ENCODE data around the gene ZBTB24.

ZBTB24 gene

DNA sequence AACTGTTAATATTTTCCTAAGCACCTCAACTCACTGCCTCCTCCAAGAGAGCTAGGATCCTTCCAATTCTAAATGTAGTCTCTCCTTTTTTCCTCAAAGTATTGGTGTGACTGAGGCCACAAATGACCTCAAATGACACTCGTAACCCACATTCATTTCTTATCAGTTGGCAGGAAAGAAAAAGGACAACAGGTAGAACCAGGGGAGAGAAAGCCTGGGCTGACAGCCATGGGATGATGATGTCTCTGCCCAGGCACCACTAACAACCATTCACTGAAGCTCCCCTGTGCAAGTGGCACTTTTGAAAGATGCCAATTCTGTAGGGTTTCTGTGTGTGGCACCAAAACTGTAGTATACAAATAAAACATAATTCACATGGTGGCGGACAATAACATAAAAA lies 7.4 kb downstream of the ZBTB24 start:
- TF ChIP-seq, protein P1, sequence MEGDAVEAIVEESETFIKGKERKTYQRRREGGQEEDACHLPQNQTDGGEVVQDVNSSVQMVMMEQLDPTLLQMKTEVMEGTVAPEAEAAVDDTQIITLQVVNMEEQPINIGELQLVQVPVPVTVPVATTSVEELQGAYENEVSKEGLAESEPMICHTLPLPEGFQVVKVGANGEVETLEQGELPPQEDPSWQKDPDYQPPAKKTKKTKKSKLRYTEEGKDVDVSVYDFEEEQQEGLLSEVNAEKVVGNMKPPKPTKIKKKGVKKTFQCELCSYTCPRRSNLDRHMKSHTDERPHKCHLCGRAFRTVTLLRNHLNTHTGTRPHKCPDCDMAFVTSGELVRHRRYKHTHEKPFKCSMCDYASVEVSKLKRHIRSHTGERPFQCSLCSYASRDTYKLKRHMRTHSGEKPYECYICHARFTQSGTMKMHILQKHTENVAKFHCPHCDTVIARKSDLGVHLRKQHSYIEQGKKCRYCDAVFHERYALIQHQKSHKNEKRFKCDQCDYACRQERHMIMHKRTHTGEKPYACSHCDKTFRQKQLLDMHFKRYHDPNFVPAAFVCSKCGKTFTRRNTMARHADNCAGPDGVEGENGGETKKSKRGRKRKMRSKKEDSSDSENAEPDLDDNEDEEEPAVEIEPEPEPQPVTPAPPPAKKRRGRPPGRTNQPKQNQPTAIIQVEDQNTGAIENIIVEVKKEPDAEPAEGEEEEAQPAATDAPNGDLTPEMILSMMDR (IDR thresholded peaks at IDR 0.05; ENCODE audit: low read depth, low read length): no peak
- H3K4me3 ChIP-seq (ENCODE audit: low read depth, low read length): no peak overlapping the region

DNA sequence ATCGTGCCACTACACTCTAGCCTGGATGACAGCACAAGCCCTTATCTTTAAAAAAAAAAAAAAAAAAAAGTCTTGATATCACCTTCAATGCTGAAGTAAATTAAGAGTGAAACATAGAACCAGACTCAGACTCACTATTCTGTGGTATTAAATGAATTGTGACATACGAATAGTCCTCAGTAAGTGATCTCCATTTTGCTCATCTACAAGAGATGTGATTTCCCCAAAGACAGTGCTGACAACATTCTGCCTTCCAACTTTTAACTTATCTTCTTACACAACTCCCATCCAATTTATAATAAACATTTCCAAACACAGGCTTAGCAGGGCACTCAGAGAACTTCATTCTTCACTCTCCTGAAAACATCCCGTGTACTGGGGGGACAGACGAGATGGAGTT lies 8.0 kb downstream of the ZBTB24 start:
- TF ChIP-seq, protein P1 (IDR thresholded peaks at IDR 0.05; ENCODE audit: low read depth, low read length): no peak
- H3K4me3 ChIP-seq (ENCODE audit: low read depth, low read length): no peak overlapping the region

DNA sequence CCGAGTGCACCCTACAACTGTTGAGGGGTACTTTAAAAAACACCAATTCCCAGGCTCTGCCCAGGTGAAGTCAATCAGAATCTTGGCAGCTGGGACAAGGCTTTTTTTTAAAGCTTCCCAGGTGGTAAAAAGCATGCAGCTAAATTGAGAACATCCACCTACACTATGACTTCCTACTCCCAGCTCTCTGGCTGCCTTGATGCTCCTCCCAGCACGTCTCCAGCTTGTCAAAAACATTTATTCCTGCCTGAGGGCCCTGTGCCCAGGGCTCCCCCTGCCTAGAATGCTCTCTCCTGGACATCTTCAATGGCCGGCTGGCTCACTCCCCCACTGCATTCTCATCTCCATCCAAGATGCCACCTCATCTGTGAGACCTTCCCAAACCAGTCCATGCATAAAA lies 9.9 kb downstream of the ZBTB24 start:
- TF ChIP-seq, protein P1 (IDR thresholded peaks at IDR 0.05; ENCODE audit: low read depth, low read length): no peak
- H3K4me3 ChIP-seq (ENCODE audit: low read depth, low read length): no peak overlapping the region

DNA sequence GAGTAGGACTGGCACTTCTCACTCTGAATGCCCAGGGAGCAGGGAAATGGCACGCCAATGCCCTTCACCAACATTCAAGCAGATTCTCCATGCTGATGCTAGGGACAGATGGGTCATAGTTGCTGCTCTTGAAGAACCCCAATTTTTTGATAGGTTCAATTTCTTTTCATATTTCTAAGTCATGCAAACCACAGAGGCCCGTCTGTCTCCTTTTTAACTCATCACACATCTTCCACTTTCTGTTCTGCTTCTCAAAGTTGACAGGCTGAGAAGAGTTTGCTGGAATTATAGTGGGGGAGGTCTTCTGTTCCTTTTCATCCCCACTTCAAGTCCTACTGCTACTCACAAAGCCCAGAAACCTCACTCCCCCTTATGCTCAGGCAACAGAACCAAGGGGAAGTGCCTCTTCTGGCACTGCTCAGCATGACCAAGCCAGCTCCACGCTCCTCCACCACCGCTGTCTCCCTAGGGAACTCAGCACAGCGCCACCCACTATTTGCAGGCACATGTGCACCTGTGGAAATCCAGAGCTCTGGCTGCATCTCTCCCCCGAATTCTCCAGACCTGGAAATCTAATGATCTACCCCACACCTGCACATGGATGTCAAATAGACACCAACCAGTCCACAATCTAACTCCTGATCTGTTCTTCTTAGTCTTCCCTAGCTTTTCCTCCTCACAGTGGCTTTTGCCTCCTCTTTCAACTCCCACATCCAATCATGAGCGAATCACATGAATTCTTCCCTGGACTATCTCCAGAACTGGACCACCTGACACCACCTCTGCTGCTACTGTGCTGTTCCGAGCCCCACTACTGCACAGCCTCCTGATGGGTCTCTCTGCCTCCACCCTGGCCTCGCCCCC lies 10.7 kb downstream of the ZBTB24 start:
- no peak overlapping the region for H3K4me3 ChIP-seq (ENCODE audit: low read depth, low read length)
- TF ChIP-seq, protein P1 (IDR thresholded peaks at IDR 0.05; ENCODE audit: low read depth, low read length): no peak

DNA sequence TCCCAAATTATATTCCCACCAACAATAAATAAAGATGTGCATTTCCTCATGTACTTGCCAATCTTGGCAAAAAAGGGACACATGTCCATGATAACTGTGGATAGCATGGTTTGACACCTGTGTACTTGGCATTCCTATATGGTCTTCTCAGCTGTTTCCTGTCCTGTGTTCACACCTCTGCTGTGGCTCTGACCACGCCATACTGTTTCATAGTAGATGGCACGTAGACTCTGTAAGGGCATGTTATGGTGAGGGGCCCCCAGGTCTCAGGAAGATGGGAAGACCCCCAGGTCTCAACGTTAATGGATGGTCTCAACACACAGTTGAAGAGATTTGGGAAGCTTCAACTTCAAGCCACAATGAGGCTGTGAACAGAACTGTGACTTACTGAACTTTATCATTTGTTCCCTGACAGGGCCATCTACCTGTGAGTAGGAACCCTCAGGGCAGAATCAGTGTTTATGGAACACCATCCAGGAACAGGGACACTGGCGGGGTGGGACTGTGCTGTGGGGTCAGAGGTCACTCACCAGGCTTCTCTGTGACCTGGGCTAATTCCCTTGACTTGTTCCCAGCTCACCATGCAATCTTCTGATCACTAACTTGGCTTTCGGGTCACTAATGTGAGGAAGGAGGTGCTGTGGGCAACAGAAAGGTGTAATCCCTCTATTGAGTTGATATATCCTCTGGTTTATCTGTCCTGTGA lies 11.8 kb downstream of the ZBTB24 start:
- H3K4me3 ChIP-seq (ENCODE audit: low read depth, low read length): no peak overlapping the region
- TF ChIP-seq, protein P1 (IDR thresholded peaks at IDR 0.05; ENCODE audit: low read depth, low read length): no peak

DNA sequence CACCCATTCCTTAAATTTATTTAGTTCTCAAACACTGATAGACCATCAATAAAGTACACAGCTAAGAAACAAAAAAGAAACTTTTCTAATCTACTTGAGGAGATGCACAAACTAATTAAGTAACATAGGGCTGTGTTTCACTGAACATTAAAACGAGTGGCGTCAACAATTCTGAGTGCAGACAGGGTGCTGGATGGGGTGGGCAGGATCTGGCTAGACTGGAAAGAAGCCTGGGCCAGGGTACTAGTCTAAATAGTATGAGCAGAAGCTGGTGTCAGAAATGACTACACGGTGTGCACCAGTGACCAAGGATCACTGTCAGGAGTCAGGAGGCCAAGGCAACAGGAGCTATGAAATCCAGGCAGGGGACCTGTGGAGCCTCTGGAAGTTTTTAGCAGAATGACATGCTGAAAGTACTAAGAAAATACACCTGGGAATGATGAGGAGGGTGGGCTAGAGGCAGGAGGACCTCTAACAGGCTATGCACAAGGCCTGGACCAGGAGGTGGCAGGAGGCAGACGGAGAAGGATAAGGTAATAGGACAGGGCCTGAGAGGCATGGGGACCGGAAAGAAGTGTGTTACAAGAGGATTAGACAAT lies 13.3 kb downstream of the ZBTB24 start:
- no peak overlapping the region for H3K4me3 ChIP-seq (ENCODE audit: low read depth, low read length)
- TF ChIP-seq, protein P1 (IDR thresholded peaks at IDR 0.05; ENCODE audit: low read depth, low read length): no peak

DNA sequence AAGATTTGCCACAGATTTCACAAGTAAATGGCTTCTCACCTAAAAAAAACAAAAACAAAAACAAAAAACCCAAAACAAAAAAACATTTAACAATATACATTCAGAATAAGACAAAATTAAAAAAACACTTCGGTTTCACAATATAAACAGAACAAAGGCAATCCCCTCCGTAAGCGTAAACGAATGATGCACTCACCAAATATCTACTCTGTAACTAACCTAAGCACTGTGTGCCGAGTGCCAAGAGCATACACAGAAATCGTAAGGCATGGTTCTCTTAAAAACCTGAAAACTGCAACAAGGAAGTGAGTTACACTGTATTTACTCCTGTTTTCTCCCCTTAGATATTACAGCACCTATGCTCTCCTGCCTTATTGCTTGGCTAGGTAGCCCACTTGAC lies 15.3 kb downstream of the ZBTB24 start:
- H3K4me3 ChIP-seq (ENCODE audit: low read depth, low read length): no peak overlapping the region
- TF ChIP-seq, protein P1 (IDR thresholded peaks at IDR 0.05; ENCODE audit: low read depth, low read length): no peak

All from WI38 (cell line).